DOHH2 (cell line): Measurements from ENCODE around the gene RALA.
"Not testable (repeated sequence)": the region's sequence is repeated elsewhere in the genome, so short reads cannot be mapped to it uniquely, and the experiment has no call there.

Source experiments
- H3F3A ChIP-seq: fragments of 200-600 bp; sonication (generic), shearing (Covaris generic); 2 replicates; pipeline ENCODE4 v1.6.0; 2016; ENCODE audit warnings: antibody characterized with exemption, mild to moderate bottlenecking; ENCODE audit not compliant: control insufficient read depth, insufficient read depth
- H3K27ac ChIP-seq: fragments of 200-600 bp; sonication (generic); 2 replicates; pipeline ENCODE4 v1.5.1; 2014; ENCODE audit warnings: low read depth, mild to moderate bottlenecking, low read length, moderate library complexity
- H3K27me3 ChIP-seq: fragments of 200-600 bp; sonication (generic); 2 replicates; pipeline ENCODE4 v1.6.1; 2014; ENCODE audit warnings: mild to moderate bottlenecking, low read length, mixed read lengths; ENCODE audit not compliant: control insufficient read depth
- H3K36me3 ChIP-seq: fragments of 200-600 bp; sonication (generic); 2 replicates; pipeline ENCODE4 v1.6.1; 2014; ENCODE audit warnings: mild to moderate bottlenecking, low read length, moderate library complexity, mixed read lengths; ENCODE audit not compliant: control insufficient read depth
- H3K4me1 ChIP-seq: fragments of 200-600 bp; sonication (generic); 2 replicates; pipeline ENCODE4 v1.6.1; 2014; ENCODE audit warnings: mild to moderate bottlenecking, low read length, mixed read lengths; ENCODE audit not compliant: control insufficient read depth
- H3K4me2 ChIP-seq: fragments of 200-600 bp; sonication (generic); 2 replicates; pipeline ENCODE4 v1.6.0; 2014; ENCODE audit warnings: mild to moderate bottlenecking, low read length, moderate library complexity
- H3K4me3 ChIP-seq: fragments of 200-600 bp; sonication (generic); 2 replicates; pipeline ENCODE4 v1.5.1; 2014; ENCODE audit warnings: mild to moderate bottlenecking, low read length, mixed read lengths
- H3K79me2 ChIP-seq: fragments of 200-600 bp; sonication (generic); 2 replicates; pipeline ENCODE4 v1.6.1; 2014; ENCODE audit warnings: mild to moderate bottlenecking, low read length, mixed read lengths; ENCODE audit not compliant: control insufficient read depth
- H3K9me2 ChIP-seq: fragments of 200-600 bp; sonication (generic); replicated peaks from 2 replicates; pipeline ENCODE4 v1.6.1; 2014; ENCODE audit warnings: mild to moderate bottlenecking, low read length, mixed read lengths; ENCODE audit not compliant: control insufficient read depth
- H3K9me3 ChIP-seq: fragments of 200-600 bp; sonication (generic); 2 replicates; pipeline ENCODE4 v1.6.1; 2014; ENCODE audit warnings: antibody characterized with exemption, low read length, mixed read lengths; ENCODE audit not compliant: control insufficient read depth, insufficient read depth
- H4K20me1 ChIP-seq: fragments of 200-600 bp; sonication (generic); 2 replicates; pipeline ENCODE4 v1.6.0; 2014; ENCODE audit warnings: low read depth, mild to moderate bottlenecking, antibody characterized with exemption, low read length, moderate library complexity; ENCODE audit not compliant: control insufficient read depth, insufficient read depth
- EZH2phosphoT487 ChIP-seq: fragments of 200-600 bp; sonication (generic); IDR thresholded peaks from 2 replicates; pipeline ENCODE4 v1.6.1; 2017; ENCODE audit warnings: borderline replicate concordance, mild to moderate bottlenecking, antibody characterized with exemption, low read length, moderate library complexity, mixed read lengths
- TF ChIP-seq, protein P1 (sequence below): fragments of 200-600 bp; sonication (generic); IDR thresholded peaks from one replicate; pipeline ENCODE4 v1.5.1; 2014; ENCODE audit warnings: antibody characterized with exemption, mild to moderate bottlenecking, low read depth, low read length; ENCODE audit not compliant: poor library complexity, severe bottlenecking

Gene RALA

DNA sequence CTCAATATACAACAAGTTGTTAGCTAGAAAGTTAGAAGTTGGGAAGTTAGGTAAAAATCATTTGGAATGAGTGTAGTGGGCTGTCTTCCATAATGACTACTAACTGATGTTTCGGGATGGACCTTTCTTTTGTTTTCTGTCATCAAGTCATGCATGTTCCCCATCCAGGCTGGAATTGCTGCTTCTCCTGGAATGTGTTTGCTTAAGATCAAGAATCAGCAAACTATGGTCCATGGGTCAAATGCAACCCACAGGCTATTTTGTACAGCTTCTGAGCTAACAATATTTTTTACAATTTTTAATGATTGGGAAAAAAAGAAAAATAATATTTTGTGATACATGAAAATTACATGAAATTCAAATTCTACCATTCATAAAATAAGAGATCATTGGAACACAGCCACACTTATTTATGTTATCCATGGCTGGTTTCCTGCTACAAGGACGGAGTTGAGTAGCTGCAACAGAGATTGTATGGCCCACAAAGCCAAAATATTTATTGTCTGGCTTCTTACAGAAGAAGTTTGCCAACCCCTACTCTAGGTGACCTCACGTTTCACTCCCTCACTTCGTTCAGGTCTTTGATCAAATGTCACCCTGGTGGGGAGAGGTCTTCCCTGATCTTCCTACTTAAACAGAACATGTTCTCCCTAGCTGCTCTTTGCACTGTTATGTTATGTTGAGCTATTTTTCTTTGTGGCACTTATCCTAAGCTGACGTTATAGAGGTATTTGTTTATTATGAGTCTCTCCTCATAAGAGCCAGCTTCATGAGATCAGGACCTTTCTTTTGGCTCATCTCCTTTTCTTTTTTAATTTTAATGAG lies 127.1 kb downstream of the RALA start:
- no peak overlapping the region for H3K27ac ChIP-seq

DNA sequence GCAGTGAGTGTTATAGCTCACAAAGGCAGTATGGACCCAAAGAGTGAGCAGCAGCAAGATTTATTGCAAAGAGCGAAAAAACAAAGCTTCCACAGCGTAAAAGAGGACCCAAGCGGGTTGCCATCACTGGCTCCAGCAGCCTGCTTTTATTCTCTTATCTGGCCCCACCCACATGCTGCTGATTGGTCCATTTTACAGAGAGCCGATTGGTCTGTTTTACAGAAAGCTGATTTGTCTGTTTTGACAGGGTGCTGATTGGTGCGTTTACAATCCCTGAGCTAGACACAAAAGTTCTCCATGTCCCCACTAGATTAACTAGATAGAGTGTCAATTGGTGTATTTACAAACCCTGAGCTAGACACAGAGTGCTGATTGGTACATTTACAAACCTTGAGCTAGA lies 129.9 kb downstream of the RALA start:
- not testable (repeated sequence) for H3K27ac ChIP-seq

More for the DNA sequence above, 127.1 kb downstream of the RALA start:
- H3K9me3 ChIP-seq = no peaks in the 10 kb centered on the region; the same call in 1 of the 2 replicates
- no peak overlapping the region for H3K4me3 ChIP-seq
- no peaks in the 10 kb centered on the region; the same call in 1 of the 2 replicates for H3K9me2 ChIP-seq
- no peak for TF ChIP-seq EZH2phosphoT487
- TF ChIP-seq, protein P1, sequence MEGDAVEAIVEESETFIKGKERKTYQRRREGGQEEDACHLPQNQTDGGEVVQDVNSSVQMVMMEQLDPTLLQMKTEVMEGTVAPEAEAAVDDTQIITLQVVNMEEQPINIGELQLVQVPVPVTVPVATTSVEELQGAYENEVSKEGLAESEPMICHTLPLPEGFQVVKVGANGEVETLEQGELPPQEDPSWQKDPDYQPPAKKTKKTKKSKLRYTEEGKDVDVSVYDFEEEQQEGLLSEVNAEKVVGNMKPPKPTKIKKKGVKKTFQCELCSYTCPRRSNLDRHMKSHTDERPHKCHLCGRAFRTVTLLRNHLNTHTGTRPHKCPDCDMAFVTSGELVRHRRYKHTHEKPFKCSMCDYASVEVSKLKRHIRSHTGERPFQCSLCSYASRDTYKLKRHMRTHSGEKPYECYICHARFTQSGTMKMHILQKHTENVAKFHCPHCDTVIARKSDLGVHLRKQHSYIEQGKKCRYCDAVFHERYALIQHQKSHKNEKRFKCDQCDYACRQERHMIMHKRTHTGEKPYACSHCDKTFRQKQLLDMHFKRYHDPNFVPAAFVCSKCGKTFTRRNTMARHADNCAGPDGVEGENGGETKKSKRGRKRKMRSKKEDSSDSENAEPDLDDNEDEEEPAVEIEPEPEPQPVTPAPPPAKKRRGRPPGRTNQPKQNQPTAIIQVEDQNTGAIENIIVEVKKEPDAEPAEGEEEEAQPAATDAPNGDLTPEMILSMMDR = no peak
- H3F3A ChIP-seq = no peaks in the 10 kb centered on the region; the same call in 1 of the 2 replicates
- H3K4me1 ChIP-seq = peaks cover 4% of the 10 kb centered on the region
- no peaks in the 10 kb centered on the region for H3K27me3 ChIP-seq
- peaks cover 18% of the 10 kb centered on the region for H3K36me3 ChIP-seq
- H3K4me2 ChIP-seq = no peak overlapping the region
- H3K79me2 ChIP-seq = peaks cover 53% of the 10 kb centered on the region
- H4K20me1 ChIP-seq = no peaks in the 10 kb centered on the region

GRCh38 chr7:39753823-39754325 lies 130.5 kb downstream of the RALA start:
- Histone ChIP-seq H4K20me1 (no peaks in the 10 kb centered on the region), H3K27me3 (no peaks in the 10 kb centered on the region), H3K27ac (no peak overlapping the region), H3K9me3 (no peaks in the 10 kb centered on the region; the same call in 1 of the 2 replicates), H3K4me3 (no peak overlapping the region), H3K79me2 (peaks cover 37% of the 10 kb centered on the region), H3K9me2 (no peaks in the 10 kb centered on the region; the same call in 1 of the 2 replicates), H3F3A (no peaks in the 10 kb centered on the region), H3K4me1 (no peaks in the 10 kb centered on the region), H3K36me3 (peaks cover 15% of the 10 kb centered on the region), H3K4me2 (no peak overlapping the region)
- TF ChIP-seq EZH2phosphoT487 = no peak
- TF ChIP-seq, protein P1 = no peak

More for the DNA sequence above, 129.9 kb downstream of the RALA start:
- H3K36me3 ChIP-seq = peaks cover 15% of the 10 kb centered on the region
- H4K20me1 ChIP-seq, H3K4me1 ChIP-seq, H3K4me3 ChIP-seq, H3K4me2 ChIP-seq, H3K9me2 ChIP-seq, H3K27me3 ChIP-seq, H3K9me3 ChIP-seq, H3F3A ChIP-seq: not testable (repeated sequence)
- peaks cover 38% of the 10 kb centered on the region for H3K79me2 ChIP-seq
